ENCODE data around the gene PPCDC.

Gene PPCDC

GRCh38 chr15:75023181-75023871, at the start of gene PPCDC:
Gene PPCDC (plus strand): TSS chr15:75023590. CDS start chr15:75028319, 4,729 bp downstream.
- DNase-seq = peak; percentile 84

DNA sequence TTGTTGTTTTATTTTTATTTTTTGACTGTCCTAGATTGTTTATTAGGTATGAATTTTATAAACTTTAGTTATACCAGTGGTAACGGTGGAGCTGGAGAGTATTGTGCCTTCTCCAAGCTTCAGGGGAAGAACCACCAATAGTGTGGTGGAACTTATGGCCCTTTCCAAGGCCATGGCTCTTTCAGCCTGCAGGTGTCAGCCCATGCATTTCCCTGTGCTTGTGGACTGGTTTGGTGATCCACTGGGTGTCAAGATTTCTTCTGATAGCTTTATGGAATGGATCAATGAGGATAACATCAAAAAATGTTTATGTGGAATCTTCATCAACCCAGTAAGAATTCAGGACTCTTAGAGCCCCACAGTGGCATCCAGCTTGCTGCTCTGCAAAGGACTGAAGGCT, 47.2 kb upstream of the PPCDC start:
- DNase-seq = no peak

- DNase-seq = no peak
Observed at GRCh38 chr15:74977599-74977998, 45.8 kb upstream of the PPCDC start.

GRCh38 chr15:74978077-74978476, 45.3 kb upstream of the PPCDC start:
- no peak for DNase-seq

GRCh38 chr15:74978503-74978902, 44.9 kb upstream of the PPCDC start:
- DNase-seq = no peak

GRCh38 chr15:74982183-74982582, 41.2 kb upstream of the PPCDC start:
- DNase-seq = no peak

DNA sequence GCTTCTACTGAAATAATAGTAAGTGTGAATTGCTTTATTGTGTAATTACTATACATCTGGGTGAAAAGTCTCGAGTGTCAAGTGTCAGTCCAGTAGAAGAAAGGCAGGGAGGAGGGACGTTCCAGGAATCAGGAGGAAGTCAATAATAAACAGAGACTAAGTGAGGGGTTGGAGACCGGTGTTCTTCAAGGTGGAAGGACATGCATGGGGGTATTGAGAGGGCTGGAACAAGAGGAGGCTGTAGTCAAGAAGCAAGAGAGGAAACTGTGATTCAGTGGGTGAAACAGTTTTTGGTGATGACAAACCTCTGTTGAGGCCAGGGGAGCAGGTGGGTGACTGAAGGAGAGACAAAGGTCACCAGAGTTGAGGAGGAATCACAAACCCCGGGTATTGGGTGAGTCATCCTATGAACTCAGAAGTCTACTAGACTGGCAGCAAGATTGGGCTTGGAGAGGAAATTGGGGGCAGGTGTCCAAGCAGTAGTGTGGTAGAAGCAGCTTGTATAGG, 39.6 kb upstream of the PPCDC start:
- no peak for DNase-seq

GRCh38 chr15:74988007-74988800, 35.2 kb upstream of the PPCDC start:
- DNase-seq = peak; percentile 42

GRCh38 chr15:74989527-74989926, 33.9 kb upstream of the PPCDC start:
- DNase-seq = no peak

DNA sequence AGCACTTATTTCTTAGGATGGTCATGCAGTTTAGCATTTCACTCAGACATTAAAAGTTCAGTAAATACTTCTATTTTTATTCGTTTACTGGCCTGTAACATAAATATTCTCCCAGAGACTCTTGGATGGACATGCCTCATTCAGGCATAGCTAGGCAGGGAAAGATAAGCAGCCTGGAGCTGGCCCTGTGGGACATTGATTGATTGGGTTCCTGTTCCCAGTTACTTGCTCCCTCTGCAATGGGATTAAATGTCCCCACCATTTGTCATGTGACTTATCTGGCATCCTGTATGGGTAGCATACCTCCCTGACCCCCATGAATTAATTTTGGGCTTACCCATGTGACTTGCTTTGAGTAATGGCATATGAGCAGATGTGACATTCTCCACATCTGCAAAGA, 30.8 kb upstream of the PPCDC start:
- no peak for DNase-seq

DNA sequence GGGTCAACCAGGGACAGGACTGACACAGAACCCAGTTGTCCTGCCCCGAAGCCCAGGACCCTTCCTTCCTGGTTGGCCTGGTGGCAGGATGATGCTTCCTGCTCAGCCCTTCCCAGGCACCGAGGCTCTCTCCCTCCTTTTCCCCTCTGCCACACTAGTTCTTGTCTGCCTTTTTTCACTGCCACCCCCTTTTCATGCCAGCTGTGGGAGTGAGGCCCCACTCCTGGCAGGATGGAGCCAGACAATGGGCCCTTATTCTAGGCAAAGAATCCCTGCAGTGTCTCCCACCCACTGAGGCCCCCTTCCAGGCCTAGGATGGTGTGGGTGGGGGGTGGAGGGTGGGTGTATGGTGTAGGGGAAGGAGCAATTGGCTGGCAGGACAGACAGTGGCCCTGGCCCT, 29.2 kb upstream of the PPCDC start:
- DNase-seq = no peak

GRCh38 chr15:74994685-74995084, 28.7 kb upstream of the PPCDC start:
- DNase-seq = no peak

GRCh38 chr15:74995182-74995778, 28.1 kb upstream of the PPCDC start, which contains the start of gene SCAMP5:
Gene SCAMP5 (plus strand): TSS chr15:74995563. CDS start chr15:75011840, 16,277 bp downstream.
- DNase-seq = peak; percentile 73

GRCh38 chr15:74995779-74996765, 27.3 kb upstream of the PPCDC start:
- no peak for DNase-seq

DNA sequence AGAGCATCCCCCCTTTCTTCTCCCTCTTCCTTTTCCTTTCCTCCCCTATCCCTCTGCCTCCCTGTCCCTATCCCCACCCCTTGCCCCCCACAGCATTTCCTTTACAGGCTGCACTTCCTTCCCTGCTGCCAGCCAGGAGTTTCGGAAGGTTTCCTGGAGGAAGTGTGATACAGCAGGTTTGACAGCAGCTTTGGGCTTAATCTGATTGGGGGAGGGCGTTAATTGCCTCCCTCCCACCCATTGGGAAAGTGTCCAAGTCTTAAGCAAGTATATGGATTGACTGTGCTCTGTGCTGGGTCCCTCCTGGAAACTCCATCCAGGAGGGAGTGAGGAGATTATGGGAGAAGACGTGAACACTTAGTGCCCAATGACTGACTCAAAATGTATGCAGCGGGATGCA, 26.2 kb upstream of the PPCDC start:
- DNase-seq = no peak

GRCh38 chr15:74997543-74997942, 25.8 kb upstream of the PPCDC start:
- DNase-seq = no peak

GRCh38 chr15:75001310-75001709, 22.1 kb upstream of the PPCDC start:
- DNase-seq = no peak

GRCh38 chr15:75002398-75002797, 21.0 kb upstream of the PPCDC start:
- DNase-seq = no peak

- DNase-seq = no peak
Observed at GRCh38 chr15:75007216-75007615, 16.2 kb upstream of the PPCDC start.

GRCh38 chr15:75008221-75008625, 15.2 kb upstream of the PPCDC start:
- DNase-seq = no peak

- no peak for DNase-seq
Observed at GRCh38 chr15:75008629-75009326, 14.6 kb upstream of the PPCDC start.

GRCh38 chr15:75016431-75016830, 7.0 kb upstream of the PPCDC start:
- DNase-seq = no peak
